Globus pallidus (tissue), 1 donor: ENCODE measurements around the gene DOCK1.
"Not testable (repeated sequence)": the region's sequence is repeated elsewhere in the genome, so short reads cannot be mapped to it uniquely, and the experiment has no call there.

Experiments used
- DNase-seq: peaks from one replicate; pipeline ENCODE4 v3.0.0-alpha.2; 2015; ENCODE audit warnings: low spot score

Gene DOCK1

DNA sequence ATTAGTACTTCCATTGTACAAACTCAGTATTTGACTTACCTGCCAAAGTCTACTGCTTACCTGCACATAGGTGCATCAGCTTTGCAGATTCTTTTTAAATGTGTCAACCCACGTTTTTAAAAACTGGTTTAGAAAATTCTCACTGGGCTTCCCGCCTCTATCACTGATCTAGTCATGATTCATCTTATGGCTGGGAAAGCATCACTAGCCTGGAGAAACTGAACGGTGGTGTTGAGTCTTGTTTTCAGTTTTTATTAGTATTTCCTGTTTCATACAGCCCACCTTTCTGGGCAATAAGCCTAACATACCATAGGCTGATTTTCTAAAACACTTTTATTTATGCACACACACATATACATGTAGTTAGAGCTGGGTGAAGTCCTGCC lies 19.7 kb downstream of the DOCK1 start:
- no peak for DNase-seq

DNA sequence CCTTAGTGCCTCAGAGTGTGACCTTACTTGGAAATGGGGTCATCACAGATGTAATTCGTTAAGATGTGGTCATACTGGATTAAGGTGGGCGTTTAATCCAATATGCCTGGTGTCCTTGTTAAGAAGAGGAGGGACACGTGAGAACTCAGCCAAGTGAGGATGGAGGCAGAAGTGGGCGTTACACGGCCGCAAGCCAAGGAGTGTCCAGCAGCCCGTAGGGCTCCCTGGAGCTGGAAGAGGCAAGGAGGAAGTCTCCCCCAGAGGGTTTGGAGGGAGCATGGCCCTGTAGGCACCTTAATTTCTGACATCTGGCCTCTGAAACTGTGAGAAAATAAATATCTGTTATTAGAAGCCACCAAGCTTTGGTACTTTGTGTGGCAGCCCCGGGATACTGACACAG lies 21.3 kb downstream of the DOCK1 start:
- DNase-seq = no peak

DNA sequence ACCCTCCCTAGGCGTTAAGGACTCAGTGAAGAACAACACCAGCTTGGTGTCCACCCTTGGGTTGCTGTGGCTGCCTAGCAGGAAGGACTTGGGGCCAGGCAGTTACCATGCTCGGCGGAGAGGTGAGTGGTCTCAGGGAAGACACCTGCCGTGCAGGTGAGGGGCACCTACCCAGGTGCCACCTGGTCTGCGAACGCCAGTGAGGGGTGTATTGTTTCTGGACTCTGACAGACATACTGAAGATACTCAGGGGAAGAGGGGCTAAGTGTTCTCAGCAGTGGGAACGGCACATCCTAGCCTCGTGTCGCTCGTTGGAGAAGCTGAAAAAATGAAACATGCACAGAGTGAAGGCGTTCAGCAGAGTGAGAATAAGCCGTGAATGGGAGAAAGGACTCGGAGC lies 22.6 kb downstream of the DOCK1 start:
- DNase-seq = no peak

DNA sequence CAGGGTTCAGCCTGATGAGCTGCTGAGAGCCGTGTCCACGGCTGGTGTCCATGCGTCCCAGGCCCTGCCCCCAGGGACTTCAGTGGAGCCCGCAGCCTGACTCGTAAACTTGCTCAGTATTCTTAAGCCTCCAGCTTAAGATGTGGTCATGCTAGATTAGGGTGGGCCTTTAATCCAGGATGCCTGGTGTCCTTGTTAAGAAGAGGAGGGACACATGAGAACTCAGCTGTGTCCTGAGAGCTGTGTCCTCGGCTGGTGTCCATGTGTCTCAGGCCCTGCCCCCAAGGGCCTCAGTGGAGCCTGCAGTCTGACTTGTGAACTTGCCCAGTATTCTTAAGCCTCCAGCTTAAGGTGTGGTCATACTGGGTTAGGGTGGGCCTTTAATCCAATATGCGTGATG lies 23.0 kb downstream of the DOCK1 start:
- DNase-seq = no peak

DNA sequence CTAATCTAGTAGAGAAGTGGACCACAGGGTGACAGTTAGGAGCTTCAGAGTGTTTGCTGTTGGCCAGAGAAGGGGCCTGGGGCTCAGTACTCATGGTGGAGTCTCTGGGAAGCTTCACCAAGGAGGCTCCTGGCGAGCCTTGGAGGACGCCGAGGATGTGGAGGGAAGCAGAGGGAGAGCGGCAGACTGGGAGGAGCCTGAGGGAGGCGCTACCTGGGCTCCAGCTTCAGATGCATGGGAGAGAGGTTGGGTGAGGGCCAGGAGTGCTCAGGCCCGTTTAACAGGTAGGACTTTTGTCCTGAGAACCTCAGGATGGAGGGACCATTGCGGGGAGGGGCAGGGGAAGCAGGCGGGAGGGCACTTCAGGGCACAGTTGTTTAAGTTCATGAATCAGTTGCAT lies 24.2 kb downstream of the DOCK1 start:
- DNase-seq = no peak

DNA sequence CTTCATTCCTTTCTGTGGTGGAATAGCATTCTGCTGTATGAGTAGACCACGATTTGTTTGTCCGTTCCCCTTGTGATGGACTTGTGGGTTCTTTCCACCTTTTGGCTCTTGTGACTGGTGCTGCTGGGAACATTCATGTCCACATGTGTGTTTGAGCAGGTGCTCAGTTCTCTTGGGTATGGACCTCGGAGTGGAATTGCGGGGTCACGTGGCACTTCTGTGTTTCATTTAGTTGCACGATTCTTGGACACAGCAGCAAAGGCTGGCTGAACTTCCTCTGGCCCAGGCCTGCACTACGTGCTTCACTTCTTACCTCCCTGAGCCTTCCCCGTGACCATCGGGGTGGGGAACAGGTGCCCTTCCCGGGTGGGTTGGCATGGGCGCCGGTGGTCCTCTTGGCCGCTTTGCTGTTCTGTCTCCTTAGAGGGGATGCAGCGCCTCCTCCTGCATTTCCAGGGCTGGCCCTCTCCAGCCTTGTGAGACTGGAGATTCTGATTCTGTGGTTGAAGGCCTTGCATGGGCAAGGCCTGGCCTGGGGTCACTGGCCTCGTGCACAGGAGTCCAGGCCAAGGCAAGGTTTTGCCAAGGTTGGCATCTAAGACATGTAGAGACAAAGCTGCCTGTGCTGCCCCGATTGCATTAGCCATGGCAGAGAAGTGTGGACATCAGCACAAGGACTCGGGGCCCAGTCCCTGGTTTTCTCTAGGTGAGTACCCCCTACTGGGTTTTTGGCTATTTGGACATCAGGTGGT lies 25.1 kb downstream of the DOCK1 start:
- no peak for DNase-seq

DNA sequence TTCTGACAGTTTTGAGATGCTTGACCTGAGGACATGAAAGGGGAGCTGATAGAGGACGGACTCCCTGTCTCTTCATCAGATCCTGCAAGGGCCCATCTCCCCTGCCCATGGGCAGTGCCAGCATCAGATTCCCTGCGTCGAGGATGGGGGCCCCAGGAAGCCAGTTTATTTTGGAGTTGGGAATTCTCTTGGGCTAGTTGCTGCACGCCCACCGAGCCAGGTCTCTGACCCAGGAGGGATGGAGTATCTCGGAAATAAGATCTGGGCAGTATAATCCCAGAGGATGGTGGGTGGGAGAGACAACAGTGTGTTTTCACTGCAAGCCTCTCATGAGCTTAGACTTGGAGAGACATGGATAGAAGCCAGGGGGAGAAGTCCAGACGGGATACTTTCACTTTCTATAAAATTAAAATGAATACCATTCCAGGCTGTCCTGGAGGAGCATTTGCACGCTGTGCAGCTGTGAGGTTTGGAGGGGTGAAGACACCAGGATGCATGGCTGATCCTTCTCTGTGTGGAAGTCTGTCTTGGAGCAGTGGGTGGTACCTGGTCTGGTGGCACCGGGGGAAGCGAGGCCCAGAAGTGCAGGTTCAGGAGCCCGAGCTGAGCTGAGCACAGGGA lies 25.8 kb downstream of the DOCK1 start:
- no peak for DNase-seq

DNA sequence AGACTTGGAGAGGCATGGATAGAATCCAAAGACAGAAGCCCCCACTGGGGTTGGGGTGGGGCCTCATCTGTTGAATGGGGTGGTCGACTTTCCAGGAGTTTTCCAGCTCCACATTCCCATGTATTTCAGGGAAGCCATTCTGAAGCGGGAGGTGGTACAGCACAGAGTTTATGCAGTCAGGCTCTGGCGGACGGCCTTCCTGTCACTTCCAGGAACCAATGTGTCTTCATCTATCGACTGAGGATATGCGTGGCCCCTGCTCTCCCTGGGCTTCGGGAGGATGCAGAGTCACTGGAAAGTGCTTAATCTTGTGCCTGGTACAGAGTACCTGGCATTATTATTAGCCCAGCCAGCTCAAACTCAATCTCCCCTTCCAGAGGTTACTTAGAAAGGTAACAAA lies 26.3 kb downstream of the DOCK1 start:
- DNase-seq = no peak

DNA sequence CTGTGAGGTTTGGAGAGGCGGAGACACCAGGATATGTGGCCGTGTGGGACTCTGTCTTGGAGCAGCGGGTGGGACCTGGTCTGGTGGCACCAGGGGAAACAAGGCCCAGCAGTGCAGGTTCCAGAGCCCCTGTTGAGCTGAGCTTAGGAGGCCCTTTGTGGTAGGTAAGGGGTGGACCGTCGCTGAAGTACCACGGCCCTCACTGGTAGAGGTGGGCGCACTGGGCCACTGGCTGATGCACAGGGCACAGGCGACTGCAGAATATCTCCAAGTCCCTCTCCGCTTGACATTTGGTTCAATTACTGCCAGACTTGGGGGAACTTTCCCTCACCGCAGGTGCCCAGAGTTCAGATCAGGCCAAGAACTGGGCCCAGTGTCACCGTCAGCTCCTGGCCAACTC lies 27.3 kb downstream of the DOCK1 start:
- DNase-seq = no peak

DNA sequence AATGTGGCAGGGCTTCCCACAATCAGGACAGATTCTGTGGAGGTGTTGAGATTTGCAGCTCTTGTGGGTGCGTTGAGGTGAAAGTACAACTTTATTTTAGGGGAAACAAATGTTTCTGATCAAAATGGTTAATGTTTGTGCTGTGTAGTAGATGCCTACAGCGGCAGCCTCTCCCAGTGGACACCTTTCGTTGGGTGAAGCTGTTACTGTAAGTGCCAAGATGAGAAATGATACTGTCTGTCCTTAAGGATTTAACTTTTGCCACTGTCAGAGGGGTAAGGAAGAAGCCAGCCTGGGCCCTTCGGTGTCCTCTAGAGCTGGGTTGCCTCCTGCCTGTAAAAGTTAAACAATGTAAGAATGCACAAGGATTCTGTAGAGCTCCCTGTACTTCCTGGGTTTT lies 27.9 kb downstream of the DOCK1 start:
- no peak for DNase-seq

DNA sequence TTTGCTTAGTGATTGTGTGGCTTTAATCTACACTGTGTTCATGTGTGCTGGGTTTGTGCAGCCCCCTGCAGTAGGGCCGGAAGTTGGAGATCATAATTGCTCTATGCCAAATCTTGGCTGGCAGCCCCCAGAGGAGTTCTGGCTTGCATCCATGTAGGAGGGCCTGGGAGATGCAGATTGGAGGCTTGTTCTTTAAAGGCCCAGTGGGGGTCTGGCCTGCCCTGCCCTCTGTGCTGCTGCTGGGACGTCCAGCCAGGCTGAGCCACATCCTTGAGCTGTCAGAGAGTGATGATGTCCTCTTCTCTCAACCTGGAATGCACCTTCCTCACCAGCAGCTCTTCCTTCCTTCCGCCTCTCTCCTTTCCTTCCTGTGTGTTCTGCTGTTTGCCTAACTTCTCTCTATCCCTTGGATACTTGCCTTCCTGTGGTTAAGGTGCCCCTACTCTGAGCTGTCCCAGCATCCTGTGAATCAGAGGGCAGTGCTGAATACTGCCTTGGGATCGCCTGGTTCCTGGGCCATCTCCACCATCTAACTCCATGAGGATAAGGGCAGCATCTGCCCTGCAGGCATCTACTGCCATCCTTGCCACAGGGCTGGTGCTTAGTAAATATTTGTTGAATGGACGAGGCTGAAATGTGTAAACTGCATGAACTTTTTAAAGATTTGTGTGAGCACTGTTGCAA lies 30.2 kb downstream of the DOCK1 start:
- DNase-seq = no peak

DNA sequence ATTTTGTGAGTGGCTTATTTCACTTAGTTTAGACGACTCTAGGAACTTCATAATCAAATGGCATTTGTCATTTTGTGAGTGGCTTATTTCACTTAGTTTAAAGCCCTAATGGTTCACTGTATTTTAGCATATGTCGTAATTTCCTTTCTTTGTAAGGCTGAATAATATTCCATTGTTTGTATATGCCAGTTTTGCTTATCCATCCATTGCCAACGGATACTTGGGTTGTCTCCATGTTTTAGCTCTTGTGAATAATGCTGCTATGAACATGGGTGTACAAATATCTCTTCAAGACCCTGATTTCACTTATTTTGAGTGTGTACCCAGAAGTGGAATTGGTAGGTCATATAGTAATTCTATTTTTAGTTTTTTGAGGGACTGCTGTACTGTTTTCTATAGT lies 31.8 kb downstream of the DOCK1 start:
- no peak for DNase-seq

DNA sequence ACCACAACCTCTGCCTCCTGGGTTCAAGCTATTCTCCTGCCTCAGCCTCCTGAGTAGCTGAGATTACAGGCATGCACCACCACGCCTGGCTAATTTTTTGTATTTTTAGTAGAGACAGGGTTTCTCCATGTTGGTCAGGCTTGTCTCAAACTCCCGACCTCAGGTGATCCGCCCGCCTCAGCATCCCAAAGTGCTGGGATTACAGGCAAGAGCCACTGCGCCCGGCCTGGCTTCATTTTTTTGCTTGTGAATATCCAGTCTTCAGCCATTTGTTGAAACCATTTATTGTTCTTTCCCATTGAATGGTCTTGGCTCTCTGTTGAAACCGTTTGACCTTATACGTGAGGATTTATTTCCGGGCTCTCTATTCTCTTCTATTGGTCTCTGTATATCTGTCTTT lies 32.9 kb downstream of the DOCK1 start:
- not testable (repeated sequence) for DNase-seq

DNA sequence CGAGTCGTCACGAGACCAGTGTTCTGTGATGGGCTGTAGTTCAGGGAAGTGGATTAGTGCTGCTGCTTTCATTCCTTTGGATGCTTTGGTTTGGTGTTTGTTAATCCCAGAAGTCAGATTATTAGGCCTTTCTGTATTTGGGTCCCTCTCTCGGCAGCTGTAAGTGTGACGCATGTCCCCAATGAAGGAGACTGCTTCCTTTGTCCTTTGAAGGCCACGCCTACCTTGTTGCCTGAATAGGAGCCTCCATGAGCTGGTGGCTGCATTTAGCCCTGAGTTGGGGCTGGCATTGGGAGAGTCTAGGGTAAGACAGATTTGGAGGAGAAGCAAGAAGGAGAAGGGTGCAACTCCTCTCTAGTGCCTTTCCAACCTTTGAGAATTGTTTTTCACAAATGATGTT lies 34.5 kb downstream of the DOCK1 start:
- peak; percentile 94 for DNase-seq

DNA sequence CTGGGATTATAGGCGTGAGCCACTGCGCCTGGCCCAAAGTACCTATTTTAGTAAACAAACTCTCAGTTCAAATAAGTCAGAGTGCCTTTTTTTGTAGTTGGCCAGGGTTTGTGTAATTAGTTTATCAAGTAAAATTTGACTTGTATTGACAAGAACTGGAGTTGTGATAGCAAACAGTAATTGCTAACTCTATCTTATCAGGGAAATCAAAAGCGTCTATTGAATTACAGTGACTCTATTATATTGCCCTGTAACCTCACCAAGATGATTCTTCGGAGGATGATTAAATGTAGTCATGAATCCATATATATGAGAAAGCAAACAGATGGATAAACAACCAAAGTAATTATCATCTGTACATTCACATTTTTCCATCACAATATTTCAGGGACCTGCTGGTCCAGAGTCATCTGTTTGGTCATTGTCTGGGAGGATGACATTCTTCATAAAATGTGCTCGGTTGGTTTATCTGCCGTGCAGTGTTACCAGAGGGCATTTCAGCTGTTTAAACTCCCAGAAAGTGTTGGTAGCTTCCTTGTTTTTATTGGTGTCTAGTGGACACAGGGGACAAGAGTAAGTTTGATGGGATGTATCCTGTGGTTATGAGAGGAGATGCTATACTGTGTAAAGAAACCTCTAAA lies 35.6 kb downstream of the DOCK1 start:
- no peak for DNase-seq

DNA sequence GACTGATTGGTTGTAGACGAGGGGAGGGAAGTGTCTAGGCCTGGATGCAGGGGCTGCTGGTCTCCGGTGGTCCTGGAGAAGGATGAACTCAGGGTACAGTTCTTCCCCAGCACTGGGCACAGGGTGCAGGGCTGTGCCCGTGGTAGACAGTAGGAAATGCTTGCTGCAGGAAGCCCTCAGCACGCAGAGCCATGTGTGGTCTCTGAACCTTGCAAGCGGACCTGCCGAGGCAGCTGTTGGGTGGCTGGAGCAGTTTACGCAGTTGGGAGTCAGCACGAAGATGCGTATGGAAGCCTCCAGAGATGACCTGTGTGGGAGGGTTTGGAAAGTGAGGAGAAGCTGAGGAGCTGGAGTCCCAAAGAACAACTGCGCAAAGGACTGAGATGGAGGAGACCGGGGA lies 39.0 kb downstream of the DOCK1 start:
- no peak for DNase-seq

DNA sequence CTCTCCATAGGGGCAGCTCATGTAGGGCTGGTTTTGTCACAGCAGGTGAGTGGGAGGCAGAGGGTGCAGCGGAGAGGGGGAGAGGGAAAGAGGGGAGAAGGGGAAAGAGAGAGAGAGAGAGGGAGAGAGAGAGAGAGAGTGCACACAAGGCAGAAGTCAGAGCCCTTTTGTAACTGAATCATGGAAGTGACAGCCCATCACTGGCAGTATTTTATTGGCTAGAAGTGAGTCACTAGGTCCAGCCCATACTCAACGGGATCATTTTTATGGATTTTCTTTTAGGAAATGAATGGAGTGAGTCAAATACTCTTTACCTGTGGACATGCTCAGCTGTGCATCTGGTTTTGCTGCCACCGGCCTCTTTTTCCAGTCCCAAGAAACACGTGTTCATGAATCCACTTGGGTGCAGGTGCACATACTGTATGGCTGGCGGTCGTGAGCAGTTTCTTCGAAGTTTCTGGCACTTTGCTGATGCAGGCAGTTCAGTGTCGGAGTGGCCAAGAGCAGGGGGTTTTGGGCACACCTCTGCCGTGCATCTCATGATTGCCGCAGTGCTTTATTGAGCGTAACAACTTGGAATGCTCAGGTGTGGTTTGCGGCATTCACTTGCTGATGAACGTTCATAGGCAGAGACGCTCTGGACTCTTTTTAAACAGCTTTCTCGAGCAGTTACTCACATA lies 40.3 kb downstream of the DOCK1 start:
- no peak for DNase-seq

DNA sequence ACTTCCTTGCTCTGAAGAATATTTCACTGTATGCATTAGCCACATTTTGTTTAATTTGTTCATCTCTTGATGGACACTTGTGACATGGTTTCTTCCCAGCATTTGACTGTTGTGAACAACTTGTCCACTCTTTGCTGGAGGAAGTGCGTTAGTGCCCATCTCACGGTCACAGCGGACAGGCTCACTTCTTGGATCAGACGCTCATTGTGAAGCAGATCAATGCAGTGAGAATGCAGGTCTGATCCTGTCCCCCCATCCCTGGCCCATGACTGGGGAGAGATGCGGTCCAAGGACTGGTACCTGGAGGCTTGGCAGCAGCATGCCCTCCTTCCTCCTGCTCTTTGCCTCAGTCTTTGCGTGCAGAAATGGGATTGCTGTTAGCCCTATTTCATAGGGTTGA lies 41.5 kb downstream of the DOCK1 start:
- no peak for DNase-seq

DNA sequence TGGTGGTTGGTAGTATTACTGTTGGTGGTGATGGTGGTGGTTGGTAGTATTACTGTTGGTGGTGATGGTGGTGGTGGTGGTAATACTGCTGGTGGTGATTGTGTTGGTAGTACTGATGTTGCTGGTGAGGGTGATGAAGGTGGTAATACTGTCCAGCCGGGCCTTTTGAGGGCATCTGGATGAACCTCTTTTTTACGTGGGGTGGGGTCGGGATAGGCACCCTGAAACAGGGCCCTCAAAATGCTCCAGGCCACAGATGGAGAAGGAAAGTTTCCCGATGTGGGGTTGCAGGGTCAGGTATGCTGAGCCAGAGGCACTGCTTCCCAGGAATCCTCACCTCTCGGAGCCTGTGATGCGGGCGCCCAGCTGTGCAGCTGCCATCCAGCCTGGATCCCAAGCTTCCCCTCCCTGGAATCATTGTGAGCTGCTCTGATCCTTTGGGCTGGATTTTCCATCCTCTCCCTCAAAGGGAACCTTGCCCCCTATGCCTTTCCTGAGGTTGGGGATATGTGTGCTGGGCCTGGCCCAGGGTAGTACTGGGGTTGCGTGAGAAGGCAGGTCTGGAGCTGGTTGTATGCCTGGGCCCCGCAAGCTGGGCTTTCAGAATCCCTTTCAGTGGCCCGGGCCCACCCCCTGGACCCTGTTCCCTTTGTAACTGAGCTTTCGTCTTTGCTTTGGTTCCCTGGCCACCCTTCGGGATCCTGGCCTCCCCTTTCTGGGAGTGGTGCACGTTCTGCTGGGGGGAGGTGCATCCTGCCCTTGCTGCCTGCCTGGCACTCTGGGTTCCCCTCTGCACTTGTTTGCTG lies 43.3 kb downstream of the DOCK1 start:
- no peak for DNase-seq

DNA sequence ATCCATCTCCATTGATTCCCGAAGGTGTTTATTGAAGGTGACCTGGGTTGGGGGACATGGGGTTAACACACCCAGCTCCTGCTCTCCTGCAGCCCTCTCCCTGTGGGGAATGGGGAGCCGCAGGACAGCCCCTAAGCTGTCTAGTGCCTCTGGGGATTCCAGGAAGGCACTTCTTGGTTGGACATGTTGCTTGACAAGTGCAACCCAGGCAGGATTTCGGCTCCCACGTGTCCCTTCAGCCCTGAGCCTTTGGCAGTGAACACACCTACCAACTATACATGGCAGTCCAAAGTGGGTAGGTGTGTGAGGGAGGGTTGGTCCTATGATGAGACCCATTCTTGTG lies 43.9 kb downstream of the DOCK1 start:
- no peak for DNase-seq

DNA sequence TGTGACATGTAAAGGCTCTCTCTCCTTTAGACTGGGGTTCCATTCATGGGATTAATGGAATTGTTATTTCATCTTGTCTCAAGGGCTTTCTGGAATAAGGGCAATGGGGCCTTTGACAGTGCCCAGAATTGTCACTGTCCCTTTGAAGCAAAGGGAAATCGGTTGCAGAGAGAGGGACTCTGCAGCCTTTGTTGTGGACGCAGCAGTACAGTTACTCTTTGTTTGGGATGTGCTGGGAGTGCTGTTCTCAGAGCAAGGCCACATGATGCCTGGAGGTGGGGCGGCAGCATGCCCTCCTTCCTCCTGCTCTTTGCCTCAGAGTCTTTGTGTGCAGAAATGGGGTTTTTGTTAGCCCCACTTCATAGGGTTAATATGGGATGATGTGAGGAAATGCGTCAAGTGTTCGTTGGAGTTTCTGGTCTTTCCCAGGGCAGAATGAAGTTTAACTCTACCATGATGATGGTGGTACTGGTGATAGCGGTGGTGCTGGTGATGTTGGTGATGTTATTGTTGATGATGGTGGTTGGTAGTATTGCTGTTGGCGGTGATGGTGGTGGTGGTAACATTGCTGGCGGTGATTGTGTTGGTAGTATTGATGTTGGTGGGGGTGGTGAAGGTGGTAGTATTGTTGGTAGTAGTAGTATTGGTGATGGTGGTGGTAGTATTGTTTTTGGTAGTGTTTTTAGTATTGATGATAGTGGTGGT lies 45.3 kb downstream of the DOCK1 start:
- peak; percentile 97 for DNase-seq
